ENCODE measurements around the gene YPEL3.
A peak's percentile ranks its signal among the peaks of the same experiment; 100 is the strongest.

Gene YPEL3

DNA sequence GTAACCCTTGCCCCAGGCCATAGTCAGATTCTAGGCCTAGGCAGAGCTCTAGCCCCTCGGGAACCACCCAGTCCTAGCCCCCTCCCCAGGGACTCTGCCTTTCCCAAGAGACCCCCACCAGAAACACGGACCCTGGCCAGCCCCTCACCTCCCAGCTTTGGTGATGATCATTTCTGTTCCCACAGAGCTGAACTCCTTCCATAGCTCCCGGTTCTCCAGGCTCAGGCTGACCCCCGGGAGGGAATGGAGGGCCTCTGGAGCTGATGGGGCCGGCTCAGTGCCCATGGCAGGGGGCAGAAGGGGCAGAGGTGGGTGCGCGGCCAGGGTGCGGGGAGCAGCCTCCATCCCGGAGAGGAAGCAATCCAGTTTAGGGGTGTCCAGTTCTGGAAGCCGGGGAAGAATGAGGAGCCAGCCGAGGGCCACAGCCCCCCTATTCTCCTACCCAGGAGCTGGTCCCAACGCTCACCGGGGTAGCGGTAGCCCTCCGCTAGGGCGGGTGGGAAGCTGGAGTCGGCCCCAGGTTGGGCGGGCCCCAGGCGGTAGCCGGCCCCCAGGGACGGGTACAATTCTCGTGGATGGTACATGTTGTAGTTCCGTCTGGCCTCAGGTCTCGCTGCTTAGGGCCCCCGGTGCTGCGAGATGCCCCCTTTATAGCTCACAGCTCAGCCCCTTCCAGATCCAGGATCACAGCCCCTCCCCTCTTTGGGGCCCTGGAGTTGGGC lies 5.2 kb downstream of the YPEL3 start:
- DNase-seq (ENCODE audit: low spot score), result no peak

DNA sequence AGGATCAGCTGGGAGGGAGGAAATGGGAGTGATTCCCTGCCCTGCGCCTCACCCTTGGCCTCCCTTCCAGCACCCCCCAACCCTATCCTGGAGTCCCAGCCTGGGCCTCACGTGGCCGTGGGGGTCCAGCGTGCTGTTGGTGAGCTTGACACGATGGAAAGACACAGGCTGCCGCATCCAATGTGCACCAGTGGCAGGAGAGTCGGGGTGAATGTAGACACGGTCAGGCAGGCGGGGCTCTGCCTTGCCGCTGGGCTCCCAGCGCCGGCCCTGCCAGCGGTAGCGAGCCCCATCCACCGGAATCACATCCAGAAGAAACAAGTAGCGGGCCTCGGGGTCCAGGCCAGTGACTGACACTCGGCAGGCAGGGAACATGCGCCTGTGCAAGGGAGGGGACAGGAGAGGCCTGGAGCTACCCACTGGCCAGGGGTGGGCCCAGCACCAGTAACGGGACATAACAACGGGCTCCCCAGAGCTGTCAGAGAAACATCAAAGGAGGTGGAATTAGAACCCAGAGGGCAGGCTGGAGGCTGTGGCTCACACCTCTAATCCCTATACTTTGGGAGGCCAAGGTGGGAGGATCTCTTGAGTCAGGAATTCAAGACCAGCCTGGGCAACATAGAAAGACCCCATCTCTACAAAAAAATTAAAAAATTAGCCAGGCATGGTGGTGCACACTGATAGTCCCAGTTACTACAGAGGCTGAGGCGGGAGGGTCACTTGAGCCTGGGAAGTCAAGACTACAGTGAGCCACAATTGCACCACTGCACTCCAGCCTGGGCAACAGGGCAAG lies 7.0 kb downstream of the YPEL3 start:
- no peak for DNase-seq (ENCODE audit: low spot score)

DNA sequence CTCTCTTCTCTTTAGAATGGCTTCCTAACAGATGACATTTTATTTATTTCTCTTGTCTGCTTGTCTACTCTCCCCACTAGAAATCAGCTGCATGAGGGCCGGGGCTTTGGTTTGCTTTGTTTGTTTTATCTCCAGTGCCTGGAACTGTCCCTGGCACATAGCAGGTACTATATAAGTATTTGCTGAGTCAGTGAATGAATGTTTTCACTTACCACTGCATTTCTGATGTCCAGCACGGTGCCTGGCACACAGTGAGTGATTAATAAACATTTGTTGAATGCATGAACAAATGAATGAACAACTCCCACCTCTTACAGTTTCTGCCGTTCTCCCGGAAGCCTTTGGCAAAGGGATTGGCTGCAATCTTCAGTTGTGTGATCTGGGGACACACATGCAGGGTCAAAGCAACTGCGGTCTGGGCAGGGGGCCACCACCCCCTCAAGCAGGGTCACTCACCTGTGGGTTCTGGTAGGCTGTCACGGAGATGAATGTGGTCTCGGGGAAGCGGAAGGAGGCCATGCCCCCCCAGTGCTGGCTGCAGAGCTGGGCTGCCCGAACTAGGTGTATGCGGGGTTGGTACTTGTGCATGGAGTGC lies 7.7 kb downstream of the YPEL3 start:
- DNase-seq (ENCODE audit: low spot score), result no peak

DNA sequence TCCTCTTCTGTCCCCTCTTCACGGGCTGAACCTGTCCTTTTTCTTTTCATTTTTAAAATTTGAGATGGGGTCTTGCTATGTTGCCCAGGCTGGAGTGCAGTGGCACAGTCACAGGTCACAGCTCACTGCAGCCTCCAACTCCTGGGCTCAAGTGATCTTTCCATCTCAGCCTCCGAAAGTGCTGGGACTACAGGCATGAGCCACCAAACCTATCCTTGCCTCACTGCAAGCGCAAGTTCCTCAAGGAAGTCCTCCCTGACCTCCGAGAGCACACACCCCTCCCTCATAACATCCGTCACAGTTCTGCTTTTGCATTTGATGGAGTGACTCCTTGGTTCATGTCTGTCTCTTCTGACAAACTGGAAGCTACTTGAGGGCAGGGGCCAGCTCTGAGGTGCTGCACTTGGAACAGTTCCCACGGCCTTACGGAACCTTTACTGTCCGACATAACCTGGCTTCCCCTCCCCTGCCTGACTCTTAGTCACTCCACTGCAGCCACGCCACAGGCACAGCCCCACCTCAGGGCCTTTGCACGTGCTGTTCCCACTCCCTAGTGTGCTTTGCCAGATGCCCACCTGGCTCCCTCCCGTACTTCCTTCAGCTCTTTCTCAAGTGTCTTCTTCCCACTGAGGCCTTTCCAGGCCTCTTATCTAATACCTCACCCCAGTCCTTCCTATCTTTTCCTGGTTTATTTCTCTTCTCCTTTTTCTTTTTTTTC lies 8.7 kb downstream of the YPEL3 start:
- DNase-seq (ENCODE audit: low spot score), result no peak

DNA sequence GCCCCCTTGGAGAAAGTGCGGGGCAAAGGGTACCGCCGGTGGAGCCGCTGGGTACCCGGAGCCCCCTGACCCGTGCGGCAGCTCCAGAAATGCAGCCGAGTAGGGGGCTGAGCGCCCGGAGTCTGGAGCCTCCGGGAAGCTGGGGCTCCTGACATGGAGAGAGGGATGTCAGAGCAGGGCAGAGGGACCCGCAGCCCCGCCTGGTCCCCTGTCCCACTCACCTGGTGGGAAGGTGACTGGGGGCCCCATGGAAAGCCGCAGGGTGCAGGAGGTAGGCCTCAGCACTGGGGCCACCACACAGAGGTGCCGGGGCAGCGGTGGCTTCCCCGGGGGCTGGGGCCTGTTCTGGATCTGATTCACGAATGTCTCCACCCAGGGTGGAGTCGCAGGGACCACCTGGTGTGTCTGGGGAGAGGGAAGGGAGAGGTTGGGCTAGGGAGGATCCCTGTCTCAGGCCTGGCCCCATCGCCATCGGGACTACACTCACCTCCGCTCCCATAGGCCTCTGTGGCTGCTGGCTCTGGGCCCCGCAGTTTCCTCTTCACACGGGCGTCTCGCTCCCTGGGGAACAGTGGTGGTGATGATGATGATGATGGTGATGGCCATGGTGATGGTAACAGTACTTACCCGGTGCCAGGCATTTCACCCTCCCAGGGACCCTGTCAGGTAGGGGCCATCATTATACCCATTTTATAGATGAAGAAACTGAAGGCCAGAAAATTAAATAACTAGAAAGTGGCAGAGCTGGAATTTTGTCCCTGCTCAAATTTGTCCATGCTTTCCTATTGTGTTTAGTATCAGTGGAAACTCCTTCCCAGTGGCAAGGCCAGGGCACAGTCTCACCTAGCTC lies 9.5 kb downstream of the YPEL3 start:
- no peak for DNase-seq (ENCODE audit: low spot score)

DNA sequence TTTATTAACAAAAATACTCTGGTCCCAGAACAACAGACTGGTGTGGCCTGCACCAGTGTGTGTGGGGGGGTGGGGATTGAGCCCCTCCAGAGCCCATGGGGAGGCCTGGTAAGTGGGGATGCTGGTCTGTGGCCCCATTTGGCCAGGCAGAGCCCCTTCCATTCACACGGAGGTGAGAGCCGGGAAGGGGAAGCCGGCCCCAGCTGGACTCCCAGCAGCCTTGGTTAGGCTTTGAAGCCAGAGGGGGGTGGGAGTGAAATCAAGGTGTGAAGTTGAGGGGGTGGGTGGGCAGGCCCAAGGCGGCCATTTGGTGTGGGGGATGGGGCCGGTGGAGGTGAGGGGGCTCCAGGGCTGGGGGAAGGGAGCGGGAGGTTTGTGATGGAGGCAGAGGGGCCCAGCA lies 10.2 kb downstream of the YPEL3 start:
- DNase-seq (ENCODE audit: low spot score), result no peak

DNA sequence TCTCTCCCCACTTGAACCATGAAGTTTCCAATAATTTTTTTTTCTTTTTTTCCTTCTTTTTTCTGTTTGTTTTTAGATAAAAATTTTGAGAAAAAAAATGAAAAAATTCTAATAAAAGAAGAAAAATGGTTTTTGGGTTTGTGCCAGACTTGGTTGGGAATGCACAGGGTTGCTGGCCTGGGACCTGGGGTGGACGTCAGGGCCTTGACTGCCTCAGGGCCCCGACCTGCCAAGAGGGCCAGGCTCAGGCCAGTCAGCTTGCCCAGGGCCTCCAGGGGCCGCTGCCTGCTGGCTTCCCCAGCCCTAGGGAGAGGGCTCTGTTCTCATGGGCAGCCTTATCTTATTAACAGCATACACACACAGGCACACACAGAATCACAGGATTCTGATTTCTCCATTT lies 10.8 kb downstream of the YPEL3 start:
- no peak for DNase-seq (ENCODE audit: low spot score)

DNA sequence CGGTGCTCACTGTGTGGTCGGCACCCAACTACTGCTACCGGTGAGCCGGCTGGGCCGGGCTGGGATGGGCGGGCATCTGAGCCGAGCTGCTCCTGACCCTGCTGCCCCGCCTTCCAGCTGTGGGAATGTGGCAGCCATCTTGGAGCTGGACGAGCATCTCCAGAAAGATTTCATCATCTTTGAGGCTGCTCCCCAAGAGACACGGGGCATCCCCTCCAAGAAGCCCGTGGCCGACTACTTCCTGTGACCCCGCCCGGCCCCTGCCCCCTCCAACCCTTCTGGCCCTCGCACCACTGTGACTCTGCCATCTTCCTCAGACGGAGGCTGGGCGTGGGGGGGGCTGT lies 11.2 kb downstream of the YPEL3 start:
- DNase-seq (ENCODE audit: low spot score), result no peak

DNA sequence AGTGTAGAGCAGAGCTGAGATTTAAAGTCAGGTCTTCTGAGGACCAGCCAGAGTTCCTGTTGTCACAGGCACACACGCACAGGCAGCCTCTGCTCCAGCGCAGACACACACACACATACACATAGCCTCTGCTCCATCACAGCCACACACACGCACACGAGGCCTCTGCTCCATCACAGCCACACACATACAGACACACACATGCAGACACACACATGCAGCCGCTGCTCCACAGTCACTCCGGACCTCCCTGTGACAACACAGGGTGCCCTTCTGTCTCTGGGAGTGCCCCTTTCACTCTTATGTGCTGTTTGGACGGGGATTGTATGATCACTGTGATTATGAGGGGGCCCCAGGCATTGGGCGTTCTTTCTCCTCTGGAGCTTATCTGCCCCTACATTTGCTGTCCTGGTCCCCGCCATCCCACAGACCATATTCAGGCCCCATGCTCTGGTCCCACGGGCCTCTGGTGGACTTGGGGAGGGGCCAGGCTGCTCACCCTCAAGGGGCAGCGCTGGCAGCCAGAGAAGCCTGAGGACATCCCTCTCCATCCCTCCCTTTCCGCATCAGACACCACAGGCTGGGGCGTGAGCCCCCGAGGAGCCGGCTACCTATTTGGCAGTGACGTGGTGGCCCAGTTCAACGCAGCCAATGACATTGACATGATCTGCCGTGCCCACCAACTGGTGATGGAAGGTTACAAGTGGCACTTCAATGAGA lies 11.8 kb downstream of the YPEL3 start:
- DNase-seq (ENCODE audit: low spot score), result no peak

DNA sequence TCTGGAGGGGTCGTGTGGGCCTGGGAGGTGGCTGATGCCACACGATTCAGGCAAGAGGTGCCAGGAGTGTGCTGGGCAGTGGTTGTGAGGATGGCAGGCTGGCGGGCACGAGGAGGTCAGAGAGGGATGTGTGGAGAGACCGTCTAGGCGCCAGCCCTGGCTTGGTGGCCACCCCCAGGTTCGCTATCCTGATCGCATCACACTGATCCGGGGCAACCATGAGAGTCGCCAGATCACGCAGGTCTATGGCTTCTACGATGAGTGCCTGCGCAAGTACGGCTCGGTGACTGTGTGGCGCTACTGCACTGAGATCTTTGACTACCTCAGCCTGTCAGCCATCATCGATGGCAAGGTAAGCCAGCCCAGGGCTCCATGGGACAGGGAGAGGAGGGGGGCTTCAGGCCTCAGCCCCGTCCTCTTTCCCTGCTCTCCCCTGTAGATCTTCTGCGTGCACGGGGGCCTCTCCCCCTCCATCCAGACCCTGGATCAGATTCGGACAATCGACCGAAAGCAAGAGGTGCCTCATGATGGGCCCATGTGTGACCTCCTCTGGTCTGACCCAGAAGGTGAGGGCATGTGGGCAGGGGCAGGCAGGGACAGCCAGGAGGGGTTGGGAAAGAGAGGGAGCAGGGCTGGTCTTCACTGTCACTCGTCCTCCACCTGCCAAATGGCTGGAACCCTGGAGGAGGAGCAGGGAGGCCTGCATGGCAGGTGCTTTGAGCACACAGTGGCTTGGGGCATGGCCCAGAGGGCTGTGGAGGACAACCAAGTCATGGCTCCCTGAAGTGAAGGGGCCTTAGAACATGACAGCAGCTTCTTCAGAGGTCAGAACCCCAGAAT lies 12.6 kb downstream of the YPEL3 start:
- DNase-seq (ENCODE audit: low spot score), result no peak

DNA sequence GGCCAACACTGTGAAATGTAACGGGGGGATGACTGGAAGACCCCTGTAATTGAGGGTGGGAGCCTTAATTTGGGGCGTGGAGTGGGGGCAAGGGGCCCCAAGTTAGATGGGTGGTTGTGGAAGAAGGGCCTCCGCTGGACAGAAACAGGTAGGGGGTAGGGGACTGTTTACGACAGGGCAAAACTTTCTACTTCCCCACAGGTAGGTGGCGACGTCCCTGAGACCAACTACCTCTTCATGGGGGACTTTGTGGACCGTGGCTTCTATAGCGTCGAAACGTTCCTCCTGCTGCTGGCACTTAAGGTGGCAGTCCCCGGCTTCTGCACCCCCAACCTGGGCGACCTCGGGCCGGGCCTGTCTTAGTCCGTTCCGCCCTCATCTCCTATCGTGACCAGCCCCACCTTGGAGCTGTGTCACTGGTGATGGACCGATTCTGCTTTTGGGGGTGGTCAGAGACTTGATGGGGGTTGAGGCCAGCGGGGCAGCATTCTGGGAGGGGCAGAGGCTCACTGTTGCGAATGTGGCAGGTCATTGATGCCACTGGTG lies 13.4 kb downstream of the YPEL3 start:
- no peak for DNase-seq (ENCODE audit: low spot score)

DNA sequence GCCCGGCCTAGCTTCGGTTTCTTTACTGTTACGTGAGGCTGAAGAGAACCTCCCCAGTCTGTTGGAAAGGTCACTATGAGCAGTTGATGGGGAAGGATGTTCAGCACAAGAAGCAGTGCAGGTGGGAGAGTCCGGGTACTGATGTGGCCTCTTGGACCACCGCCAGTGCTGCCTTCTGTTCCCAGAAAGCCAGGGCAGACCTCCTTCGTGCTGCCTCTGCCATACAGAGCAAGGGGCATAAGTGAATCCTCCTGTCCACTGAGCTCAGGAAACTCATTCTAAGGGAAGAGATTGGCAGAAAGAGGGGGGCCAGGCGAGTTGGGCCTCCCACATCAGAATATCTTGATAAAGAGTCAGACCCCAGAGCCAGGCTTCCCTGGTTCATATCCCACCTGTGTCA lies 16.5 kb downstream of the YPEL3 start:
- no peak for DNase-seq (ENCODE audit: low spot score)

DNA sequence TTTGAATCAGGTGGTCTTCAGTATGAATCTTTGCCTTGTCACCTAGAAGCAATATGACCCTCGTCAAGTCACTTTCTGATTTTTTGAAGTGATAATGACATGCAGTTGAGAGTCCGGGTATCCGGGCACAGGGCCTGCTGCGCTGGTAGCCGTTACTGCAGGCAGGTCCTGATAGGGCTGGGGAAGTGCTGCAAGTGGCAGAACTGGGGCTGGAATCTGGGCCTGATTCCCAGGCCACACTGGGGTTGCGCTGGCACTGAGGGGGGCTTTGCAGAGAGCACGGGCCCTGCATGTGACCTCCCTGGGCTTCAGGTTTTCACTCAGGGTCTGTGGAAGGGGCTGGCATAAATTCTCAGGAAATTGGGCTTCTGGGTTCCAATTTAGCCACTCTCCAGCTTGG lies 17.3 kb downstream of the YPEL3 start:
- no peak for DNase-seq (ENCODE audit: low spot score)

DNA sequence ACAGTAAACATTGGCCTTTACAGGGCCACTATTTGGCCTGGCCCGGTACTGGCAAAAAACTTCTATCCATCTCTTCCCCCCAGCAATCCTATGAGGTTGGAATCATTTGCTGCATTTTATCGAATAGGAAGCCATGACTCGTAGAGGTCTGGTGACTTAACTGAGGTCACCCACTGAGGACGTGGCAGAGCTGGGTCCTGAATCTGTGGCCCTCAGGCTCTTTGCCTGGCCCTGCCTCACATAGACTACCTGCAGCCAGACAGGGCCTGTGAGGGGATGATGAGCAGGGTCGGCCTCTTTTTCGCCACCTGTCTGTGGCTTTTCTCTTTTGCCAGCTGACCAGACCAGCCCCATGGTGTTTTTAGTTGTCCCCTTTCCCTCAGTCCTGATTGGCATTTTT lies 18.4 kb downstream of the YPEL3 start:
- DNase-seq (ENCODE audit: low spot score), result no peak

DNA sequence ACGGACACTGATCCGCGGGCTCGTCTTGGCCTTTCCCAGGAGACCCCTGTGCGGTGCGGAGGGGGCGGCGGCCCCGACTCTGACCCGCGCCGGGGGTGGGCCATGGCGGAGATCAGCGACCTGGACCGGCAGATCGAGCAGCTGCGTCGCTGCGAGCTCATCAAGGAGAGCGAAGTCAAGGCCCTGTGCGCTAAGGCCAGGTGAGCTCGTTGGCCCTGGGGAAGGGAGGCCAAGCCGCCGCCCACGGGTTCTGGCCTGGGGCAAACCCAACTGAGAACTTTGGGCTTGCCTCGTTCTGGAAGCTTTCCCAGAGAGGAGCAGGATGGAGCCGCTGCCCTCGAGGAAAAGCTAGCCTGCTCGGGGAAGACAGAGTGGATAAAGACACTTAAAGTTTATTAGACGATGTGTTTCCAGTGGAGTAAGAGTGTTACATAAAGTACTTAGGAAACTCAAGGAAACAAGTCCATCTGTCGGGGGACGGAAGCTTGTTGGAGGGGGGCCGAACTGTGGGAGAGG lies 19.7 kb downstream of the YPEL3 start:
- peak; percentile 42 for DNase-seq (ENCODE audit: low spot score)

DNA sequence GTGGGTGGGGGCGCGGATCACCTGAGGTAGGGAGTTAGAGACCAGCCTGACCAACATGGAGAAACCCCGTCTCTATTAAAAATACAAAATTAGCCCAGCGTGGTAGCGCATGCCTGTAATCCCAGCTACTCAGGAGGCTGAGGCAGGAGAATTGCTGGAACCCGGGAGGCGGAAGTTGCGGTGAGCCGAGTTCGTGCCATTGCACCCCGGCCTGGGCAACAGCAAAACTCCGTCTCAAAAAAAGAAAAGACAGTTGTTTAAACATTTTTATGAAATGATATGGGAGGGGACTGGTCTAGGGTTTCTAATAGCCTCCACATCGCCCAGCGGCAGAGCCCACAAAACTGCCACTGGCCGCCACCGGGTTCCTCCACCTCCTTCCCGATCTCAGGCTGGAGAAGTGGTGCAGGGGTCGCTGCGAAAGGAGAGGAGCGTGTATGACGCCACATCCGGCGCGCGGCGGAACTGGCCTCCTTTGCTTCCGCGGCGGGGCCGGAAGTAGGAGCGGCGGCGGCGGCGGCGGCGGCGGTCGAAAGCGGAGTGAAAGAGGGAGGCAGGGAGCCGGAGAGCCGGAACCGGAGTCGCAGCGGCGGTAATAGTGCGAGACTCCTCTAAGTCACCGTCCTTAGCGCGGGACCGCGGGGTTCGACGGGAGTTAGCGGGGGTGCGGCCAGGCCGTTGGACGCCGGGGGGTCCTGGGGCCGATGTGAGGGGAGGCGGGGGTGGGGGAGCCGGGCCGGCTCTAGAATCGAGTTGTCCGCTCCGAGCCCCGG lies 20.3 kb downstream of the YPEL3 start, which contains the start of gene PPP4C:
Gene PPP4C, plus strand, starts transcription at position 492 of the 773 bp plus-strand sequence. CDS start 384 bp downstream, outside the sequence.
- DNase-seq (ENCODE audit: low spot score), result peak; percentile 93

DNA sequence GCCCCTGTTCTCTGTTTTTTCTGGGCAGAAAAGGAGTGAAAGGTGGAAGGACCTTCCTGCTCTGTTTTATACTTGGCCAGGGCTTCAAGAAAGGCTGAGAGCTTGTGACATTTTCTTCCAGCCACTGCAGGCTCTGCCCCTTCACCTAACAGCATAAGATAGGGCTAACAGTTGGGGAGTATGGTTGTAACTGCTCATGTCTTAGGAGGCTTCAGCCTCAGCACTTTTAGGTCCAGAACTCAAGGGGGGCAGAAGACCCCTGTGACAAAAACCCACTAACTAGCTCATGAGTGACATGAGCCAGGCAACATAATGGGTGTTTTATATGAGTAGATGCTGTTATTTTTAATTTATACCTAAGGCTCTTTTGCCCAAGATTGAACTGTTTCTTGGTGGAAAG lies 25.5 kb downstream of the YPEL3 start:
- DNase-seq (ENCODE audit: low spot score), result no peak

DNA sequence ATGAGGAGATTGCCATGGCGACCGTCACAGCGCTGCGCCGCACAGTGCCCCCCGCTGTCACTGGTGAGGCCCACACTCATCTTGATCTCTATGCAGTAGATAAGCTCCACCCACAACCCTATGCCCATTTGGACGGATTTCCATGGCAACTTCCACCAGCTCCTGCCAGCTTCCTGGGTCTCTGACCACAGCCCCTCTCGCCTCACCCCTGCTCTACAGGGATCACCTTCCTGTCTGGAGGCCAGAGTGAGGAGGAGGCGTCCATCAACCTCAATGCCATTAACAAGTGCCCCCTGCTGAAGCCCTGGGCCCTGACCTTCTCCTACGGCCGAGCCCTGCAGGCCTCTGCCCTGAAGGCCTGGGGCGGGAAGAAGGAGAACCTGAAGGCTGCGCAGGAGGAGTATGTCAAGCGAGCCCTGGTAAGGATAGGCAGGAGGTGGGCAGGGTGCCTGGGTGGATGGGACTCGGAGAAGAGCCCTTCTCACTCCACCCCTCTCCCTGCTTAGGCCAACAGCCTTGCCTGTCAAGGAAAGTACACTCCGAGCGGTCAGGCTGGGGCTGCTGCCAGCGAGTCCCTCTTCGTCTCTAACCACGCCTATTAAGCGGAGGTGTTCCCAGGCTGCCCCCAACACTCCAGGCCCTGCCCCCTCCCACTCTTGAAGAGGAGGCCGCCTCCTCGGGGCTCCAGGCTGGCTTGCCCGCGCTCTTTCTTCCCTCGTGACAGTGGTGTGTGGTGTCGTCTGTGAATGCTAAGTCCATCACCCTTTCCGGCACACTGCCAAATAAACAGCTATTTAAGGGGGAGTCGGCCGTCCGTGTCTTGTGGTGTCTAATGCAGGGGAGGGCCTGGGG lies 26.2 kb downstream of the YPEL3 start:
- DNase-seq (ENCODE audit: low spot score), result no peak
